ENCODE measurements around the gene PPP2R2B.

The PPP2R2B gene

DNA sequence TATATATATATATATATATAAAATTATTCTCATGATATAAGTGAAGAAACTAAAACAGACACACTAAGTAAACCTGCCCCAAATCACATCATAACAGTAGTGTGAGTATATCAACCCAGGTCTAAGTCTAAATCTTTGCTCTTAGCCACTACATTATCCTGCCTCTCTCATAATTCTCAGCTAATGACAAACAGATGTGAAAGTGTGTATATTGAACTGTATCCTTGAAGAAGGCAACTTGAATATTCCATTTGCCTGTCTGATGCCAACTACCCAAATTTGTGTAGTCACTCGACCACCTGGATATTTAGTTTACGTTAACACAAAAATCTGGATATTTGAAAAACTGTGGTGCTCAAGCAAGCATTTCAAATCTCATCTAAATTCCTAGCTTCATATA, 97.4 kb downstream of the PPP2R2B start:
- no peak for DNase-seq (ENCODE audit: low spot score)

- DNase-seq (ENCODE audit: low spot score): no peak
These were observed 99.2 kb downstream of the PPP2R2B start for GRCh38 chr5:146779211-146779869.

GRCh38 chr5:146778795-146779194, 99.8 kb downstream of the PPP2R2B start:
- peak; percentile 40 for DNase-seq (ENCODE audit: low spot score)

DNA sequence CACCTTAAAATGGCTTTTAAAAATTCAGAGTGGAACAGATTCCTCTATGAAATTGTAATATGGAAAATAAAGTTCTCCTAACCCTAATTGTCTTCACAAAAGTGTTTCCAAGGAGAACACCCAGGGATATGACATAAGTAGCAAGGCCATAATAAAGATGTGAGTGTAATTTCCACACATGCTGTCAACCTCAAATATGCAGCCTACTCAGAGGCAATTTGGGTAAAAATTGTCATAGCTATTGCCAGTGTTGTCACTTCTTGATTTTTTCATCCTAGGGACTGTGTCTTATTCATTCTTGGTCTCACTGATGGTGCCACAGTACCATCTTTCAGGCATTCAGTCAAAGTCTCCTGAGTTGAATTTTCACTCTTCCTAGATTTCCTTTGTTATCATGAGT, 100.3 kb downstream of the PPP2R2B start:
- DNase-seq (ENCODE audit: low spot score): no peak

- DNase-seq (ENCODE audit: low spot score): no peak
These were observed 105.6 kb downstream of the PPP2R2B start for GRCh38 chr5:146772881-146773466.

DNA sequence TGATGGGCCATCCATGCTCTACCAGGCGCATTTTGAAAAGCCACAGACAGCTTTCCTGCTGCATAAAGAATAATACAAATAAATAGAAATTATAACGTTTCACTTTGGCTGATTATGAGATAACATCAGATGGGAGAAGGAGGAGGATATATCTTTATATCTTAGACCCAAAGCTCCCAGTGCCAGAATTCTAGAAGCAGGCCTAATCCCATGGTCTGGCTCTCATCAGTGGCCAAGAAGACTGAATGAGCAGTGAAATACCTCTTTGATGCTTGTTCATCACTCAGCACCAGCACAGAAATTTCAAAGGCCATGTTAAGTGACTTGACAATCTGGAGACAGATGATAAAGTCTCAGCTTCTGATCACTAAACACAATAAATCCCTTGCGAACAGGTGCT, 107.6 kb downstream of the PPP2R2B start:
- no peak for DNase-seq (ENCODE audit: low spot score)

DNA sequence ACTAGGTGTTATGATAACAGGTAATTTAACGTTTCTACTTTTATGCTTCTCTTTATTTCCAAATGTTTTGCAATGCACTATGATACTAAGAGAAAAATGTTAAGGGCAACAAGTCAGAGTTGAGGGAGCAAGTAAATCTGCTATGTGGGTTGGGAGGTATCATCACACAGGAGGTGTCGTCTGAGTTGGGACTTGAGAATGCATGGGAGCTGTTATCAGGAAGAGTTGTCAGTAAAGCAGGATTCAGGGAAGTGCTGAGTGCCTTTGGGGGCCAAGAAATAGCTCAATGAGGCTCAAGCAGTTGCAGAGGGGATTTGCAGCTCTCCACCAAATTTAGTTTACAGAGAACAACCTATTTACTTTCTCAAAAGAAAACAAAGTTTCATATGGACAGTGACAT, 108.0 kb downstream of the PPP2R2B start:
- DNase-seq (ENCODE audit: low spot score): no peak

- DNase-seq (ENCODE audit: low spot score): no peak
These were observed 111.0 kb downstream of the PPP2R2B start for GRCh38 chr5:146767534-146767933.

DNA sequence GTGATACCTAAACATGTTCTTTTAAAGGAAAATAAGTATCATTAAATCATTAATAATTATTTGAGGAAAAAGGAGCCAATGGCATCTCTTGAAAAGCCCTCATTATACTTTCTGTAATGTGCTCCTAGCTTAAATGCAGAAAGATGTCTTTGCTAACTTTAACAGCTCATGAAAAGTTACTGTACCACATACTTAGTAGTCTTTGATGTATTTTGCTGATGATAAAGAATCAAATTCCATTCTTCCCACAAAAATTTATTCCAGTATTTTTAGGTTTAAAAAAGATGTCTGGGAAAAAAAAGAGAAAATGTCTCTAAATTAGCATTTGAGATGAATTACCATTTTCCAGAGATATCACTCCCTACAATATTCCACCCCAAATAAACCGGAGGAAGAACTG, 112.5 kb downstream of the PPP2R2B start:
- DNase-seq (ENCODE audit: low spot score): no peak

- no peak for DNase-seq (ENCODE audit: low spot score)
These were observed 113.3 kb downstream of the PPP2R2B start for GRCh38 chr5:146765089-146765832.

GRCh38 chr5:146762830-146763229, 115.7 kb downstream of the PPP2R2B start:
- DNase-seq (ENCODE audit: low spot score): no peak

- DNase-seq (ENCODE audit: low spot score): no peak
These were observed 116.7 kb downstream of the PPP2R2B start for GRCh38 chr5:146761811-146762210.

GRCh38 chr5:146758938-146759337, 119.6 kb downstream of the PPP2R2B start:
- DNase-seq (ENCODE audit: low spot score): no peak

DNA sequence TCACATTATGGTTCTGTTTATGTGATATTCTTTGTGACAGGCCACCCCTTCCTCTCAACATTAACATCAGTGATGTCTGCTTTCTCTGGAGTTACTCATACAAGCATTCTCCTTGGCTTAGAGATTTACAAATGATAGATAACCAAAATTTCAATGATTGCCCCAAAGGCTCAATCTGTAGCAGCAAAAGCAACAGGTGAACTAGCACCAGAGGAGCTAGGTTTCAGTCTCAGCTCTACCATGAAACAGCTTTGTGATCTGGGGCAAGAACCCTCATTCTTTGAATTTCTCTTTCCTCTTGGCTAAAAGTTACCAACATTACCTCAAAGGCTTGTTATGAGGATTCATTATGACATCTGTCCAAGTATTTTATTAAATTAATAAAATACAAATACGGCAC, 120.5 kb downstream of the PPP2R2B start:
- no peak for DNase-seq (ENCODE audit: low spot score)

DNA sequence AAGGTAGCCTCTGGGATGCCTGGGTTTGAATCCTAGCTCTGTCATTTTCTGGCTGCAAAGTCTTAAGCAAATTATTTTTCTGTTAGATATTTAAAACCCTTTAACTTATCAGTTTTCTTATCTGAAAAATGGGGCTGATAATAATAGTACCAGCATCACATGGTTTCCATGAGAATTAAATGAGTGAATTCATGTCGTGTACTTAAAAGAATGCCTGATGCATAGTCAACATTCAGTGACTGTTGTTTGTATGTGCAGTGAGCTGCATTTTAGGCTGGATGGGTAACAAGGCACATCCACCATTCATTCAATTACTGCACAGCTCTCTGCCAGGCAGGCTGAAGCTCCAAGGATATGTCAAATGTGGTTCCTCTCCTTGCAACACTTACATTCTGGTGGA, 122.0 kb downstream of the PPP2R2B start:
- no peak for DNase-seq (ENCODE audit: low spot score)

DNA sequence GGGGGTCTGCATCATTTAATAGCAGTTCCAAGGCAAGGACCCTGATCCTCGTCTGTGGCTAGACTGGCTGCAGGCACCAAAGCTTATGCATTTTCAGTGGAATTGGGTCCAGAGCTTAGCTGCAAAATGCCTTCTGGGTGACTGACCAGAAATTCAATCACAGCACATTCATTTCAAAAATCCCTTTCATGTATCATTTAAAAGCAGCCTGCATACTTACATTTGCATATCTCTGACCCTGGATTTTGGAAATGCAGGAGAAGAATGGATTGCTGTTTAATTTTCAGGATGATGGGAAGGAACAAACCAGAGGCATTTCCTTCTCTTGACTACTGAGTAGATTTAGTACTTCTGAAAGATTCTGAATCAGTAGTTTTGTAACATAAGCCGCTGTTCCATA, 122.8 kb downstream of the PPP2R2B start:
- no peak for DNase-seq (ENCODE audit: low spot score)

DNA sequence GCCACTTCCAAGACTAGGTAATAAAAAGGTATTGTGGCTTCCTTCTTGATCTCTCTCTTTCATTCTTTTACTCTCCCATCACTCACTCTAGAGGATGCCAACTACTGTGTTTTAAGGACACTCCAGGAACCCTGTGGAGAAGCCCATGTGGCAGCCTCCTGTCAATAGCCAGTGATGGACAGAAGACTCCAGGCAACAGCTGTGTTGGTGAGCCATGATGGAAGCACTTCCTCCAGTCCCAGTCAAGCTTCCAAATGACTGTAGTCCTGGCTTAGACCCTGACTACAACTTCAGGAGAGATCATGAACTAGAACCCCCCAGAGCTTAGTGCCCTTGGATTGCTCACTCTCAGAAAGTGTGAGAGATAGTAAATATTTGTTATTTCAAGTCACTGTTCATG, 123.9 kb downstream of the PPP2R2B start:
- no peak for DNase-seq (ENCODE audit: low spot score)

- DNase-seq (ENCODE audit: low spot score): no peak
These were observed 124.9 kb downstream of the PPP2R2B start for GRCh38 chr5:146753641-146754040.

DNA sequence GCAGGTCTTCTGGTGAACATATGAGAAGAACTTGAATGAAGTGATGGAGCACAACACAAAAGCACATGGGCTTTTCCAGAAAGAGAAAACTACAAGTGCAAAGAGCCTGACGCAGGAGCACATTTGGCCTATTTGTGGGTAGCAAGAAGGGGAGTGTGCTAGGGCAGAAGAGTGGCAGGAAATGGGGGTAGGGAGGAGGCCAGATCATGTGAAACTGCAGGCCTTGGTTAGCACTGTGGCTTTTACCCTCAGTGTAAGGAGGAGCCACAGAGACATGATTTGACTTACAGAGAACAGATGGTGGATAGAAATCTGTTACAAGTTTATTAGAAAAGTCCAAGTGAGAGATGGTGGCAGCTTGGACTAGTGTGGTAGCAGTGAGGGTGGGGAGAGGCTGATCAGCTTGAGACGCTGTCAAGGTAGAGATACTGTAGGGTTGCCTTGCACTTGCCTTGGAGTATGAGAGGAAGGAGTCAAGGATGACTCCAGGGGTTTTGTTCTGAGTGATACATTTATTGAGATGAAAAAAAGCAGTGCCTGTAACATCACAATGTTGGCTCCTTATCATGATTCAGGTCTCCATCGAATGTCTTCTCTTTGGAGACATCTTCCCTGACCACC, 126.7 kb downstream of the PPP2R2B start:
- no peak for DNase-seq (ENCODE audit: low spot score)

DNA sequence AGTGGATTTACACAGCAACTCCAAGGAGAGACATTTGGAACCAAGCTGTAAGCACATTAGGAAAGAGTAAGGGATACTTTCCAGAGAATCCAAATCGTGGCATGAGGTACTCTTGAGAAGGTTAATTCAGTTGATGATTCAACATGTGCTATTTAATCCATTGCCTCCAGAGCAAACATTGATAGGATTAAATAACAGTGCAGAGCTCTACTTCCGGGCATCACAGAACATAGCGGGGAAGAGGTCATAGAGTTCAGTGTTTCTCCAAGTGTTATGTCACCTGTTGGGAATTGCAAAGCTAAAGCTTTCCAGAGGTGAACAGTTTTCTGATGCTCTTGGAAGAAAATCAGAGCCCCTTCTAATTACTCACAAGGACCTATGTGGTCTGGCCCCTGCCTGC, 127.5 kb downstream of the PPP2R2B start:
- DNase-seq (ENCODE audit: low spot score): no peak

DNA sequence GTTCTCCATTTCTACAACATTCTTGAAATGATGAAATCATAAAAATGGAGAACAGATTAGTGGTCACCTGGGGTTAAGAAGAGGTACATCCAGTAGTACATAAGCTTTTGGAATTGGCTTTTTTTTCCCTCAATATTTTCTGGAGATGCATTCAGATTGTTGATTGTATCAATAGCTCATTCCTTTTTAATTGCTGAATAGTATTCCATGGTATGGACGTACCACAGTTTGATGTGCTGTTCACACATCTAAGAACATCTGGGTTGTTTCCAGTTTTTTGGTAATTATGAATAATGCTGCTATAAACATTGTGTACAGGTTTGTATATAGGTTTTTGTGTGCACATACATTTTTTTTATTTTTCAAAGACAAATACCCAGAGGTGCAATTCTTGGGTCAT, 130.0 kb downstream of the PPP2R2B start:
- DNase-seq (ENCODE audit: low spot score): no peak

GRCh38 chr5:146745931-146746577, 132.5 kb downstream of the PPP2R2B start:
- no peak for DNase-seq (ENCODE audit: low spot score)
